GM19328 (cell line): ENCODE measurements around the gene VKORC1.
A peak's percentile ranks its signal among the peaks of the same experiment; 100 is the strongest.
"Not testable (repeated sequence)": the region's sequence is repeated elsewhere in the genome, so short reads cannot be mapped to it uniquely, and the experiment has no call there.

Source experiments
- ATAC-seq: cut with Tn5 transposase; IDR thresholded peaks from one replicate; pipeline ENCODE4 v1.9.1; 2021; ENCODE audit warnings: mild to moderate bottlenecking, moderate library complexity; ENCODE audit not compliant: unreplicated experiment

The VKORC1 gene

DNA sequence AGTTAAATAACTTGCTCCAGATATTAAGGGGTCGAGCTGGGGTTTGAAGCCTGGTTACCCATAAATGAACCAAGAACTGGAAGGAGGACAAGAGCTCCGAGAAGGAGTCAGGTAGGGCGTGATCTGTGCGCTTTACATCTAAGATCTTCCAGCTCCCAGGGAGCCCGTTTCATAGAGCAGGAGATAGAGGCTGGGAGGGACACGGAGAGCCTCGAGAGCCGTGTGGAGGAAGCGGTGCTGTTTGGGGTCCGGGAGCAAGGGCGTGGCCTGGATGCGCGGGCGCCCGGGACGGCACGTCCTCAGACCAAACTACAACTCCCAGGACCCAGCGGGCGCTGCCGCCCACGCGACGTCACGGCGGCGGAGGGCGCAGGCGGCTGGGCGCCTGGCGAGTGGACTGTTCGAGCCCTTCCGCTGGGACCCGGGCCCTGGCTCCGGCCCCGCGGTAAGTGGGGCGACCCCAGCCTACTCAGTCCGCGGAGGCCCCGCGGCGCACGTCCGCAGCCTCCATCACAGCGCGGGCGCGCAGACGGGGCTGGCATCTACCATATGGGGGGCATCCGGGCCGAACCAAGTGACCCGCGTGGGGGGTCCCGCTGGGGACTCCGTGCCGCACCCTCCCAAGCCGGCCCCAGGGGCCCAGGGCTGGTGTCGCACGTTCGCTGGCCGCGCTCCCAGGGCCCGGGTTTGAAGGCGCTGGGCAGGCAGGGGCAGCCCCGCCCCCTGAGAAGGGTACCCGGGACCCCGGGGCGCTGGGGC is 13.6 kb upstream of the VKORC1 start, which contains the start of gene BCKDK:
Gene BCKDK, plus strand, starts transcription at position 352 of the 759 bp plus-strand sequence. CDS start 838 bp downstream, outside the sequence.
- ATAC-seq = peak; percentile 84

DNA sequence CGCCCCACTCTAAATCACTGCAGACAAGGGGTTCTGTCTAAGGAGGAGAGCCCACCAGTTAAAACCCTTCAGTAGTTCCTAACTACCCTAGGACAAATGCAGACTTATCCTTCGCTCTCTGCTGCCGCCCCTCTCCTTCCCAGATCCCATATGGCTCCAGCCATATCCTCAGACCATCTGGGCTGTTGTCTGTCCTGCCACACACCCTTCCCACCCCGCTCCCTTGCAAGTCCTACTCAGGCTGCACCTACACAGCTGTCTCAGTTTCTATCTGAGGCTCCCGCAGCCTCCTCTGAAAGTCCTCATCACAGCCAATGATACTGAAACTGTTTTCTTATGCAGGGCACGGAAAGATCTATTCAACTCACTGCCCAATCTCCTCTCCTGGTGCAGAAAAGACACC is 12.9 kb upstream of the VKORC1 start:
- no peak for ATAC-seq

DNA sequence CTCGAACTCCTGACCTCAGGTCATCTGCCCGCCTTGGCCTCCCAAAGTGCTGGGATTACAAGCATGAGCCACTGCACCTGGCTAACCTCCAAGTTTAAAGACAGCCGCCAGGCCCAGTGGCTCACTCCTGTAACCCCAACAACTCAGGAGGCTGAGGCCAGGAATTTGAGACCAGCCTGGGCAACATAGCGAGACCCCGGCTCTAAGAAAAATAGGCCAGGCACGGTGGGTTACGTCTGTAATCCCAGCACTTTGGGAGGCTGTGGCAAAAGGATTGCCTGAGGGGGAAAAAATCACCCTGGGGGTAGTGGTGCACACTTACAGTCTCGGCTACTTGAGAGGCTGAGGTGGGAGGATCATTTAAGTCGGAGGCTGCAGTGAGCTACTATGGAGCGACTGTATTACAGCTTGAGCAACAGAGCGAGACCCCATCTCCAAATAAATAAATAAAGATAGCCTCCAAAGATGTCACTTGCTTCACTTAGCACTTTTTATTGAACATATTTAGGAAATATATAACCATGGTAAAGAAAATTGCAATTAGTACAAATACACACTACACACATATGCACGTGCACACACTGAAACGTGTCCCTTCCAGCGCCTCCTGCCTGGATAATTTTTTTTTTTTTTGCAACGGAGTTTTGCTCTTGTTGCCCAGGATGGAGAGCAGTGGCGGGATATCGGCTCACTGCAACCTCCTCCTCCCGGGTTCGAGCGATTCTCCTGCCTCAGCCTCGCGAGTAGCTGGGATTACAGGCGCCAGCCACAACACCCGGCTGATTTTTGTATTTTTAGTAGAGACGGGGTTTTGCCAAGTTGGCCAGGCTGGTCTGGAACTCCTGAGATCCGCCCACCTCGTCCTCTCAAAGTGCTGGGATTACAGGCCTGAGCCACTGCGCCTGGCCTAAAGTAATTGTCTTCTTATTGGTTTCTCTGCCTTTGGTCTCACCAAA is 12.2 kb upstream of the VKORC1 start:
- no peak for ATAC-seq

DNA sequence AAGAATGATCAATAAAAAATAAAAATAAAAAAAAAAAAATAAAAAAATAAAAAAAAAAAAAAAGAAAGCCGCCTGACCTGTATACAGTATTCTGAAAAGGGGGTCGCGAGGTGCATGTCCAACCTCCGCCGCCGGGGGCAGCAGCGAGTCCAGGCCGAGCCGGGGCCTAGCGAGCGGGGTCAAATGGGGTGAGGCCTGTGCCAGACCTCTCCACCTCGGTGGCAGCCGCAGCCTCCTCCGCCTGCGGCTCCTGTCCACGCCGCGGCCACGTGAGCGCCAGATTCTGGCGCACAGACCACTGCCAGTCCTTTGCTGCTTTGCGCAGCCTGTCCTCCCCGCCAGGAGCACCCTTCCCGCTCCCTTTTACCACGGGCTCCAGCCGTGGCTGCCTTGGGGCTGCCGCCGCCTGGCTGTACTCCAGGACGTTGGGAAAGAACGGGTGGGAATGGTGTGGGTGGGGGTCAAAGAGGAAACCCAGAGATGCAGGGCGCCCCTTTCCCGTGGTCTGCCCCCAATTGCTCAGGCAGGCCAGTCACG is 11.1 kb upstream of the VKORC1 start:
- no peak for ATAC-seq

DNA sequence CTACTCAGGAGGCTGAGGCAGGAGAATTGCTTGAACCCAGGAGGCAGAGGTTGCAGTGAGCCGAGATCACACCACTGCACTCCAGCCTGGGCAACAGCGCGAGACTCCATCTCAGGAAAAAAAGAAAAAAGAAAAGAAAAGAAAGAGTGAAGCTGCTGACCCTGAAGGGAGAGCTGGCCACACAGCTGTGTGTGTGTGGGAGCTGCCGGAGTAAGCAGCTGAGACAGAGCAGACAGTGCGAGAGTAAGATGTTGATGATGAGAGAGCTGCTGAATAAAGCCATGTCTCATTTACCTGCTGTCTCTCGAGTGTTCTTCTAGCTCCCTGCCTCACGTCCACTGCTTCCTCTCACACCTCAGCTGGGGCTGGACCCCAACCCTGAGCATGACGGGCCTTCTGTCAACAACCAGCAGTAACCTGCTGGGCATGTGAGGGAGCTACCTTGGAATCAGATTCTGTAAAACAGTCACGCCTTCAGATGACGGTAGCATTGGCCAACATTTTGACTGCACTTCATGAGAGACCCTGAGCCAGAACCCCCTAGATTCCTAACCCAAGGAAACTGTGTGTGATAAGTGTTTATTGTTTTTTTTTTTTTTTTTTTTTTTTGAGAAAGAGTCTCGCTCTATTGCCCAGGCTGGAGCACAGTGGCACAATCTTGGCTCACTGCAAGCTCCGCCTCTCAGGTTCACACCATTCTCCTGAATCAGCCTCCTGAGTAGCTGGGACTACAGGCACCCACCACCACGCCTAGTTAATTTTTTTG is 6.5 kb upstream of the VKORC1 start:
- not testable (repeated sequence) for ATAC-seq

DNA sequence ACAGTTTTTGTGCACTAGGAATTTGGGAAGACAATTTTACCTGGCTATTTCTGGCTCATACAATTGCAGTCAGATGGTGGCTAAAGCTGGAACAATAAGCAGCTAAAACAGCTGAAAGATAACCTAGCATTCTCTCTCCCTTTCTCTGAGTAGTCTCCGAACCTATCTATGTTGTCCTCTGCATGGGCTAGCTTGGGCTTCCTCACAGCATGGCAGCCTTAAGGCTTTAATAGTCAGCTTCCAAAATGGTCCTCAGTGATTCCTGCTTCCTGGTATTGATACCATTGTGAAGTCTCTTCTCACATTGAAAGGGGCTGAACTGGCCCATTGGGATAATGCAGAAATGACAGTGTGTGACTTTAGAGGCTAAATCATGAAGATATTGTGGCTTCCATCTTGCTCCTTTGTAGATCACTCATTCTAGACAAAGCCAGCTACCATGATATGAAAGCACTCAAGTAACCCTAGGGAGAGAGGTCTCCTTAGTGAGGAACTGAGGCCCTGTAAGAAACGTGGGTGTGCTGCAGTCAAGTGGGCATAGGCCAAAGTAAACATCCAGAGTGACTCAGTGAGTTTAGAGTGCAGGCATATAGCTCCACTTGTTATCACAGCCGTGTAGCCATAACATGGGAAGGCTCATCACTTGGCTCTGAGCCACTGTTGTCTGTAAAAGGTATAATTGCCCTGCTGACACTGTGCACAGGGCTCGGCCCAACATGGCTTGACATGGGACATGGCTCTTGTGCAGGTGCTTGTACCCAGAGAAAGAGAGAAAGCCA is 5.5 kb upstream of the VKORC1 start:
- no peak for ATAC-seq

DNA sequence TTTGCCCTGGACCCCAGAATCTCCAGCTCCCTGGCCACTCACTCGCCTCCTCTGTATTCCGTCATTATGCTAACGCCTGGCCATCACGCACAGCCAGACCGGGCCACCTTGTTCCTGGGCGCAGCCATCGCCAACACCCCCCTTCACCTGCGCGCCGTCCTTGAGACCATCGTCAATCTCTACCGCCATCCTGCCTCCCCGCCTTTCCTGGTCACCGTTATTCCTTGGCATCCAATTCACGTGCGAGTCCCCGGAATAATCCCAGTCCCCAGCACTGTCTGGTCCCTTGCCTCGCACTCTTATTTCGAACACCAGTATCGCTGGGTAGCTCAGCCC is 541 bp downstream of the VKORC1 start:
- no peak for ATAC-seq

DNA sequence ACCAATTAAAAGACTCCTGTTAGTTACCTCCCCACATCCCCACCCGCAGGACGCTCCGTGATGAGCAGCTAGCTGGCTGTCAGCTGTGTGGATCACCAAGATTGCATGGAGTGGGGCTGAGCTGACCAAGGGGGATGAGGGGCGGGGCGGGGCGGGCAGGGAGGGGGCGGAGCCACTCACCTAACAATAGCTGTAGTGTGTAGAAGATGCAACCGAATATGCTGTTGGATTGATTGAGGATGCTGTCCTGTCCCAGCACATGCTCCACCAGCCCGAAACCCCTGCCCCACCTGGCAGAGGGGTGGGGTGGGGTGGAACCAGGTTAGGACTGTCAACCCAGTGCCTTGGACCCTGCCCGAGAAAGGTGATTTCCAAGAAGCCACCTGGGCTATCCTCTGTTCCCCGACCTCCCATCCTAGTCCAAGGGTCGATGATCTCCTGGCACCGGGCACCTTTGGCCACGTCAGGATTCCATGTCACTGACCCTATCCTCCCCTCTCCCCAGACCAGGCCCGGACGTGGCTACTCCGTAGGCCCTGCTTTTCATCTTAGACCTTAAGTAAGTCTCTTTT is 1.4 kb downstream of the VKORC1 start:
- ATAC-seq = no peak

DNA sequence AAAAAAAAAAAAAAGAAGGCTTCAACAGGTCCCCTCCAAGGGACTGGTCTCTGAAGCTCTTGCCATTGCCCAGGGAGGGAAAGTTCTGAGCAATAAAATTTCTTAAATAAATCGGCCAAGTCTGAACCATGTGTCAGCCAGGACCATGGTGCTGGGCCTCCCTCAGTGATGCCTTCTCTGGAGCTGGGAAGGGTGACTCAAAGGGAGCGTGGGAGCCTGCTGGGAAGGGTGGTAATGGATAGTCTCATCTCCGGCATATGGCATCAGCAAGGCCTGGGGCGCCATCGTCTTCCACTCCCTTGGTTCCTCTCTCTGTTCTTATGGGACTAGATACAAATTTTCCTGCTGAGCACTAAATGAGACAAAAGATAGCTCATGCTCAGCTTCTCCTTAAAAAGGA is 2.3 kb downstream of the VKORC1 start:
- ATAC-seq = no peak

DNA sequence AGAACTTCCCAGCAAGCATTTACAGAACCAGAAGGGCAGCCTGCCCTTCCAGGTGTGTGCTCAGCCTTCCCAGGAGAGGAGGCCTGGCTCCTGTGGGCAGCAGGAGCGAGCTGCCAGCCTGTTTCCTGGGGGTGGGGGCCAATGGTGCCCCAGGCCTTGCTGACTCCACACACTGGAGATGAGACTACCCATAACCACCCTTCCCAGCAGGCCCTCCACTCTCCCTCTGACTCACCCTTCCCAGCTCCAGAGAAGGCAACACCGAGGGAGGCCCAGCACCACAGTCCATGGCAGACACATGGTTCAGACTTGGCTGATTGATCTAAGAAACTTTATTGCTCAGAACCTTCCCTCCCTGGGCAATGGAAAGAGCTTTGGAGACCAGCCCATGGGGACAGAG is 4.1 kb downstream of the VKORC1 start:
- ATAC-seq = no peak

DNA sequence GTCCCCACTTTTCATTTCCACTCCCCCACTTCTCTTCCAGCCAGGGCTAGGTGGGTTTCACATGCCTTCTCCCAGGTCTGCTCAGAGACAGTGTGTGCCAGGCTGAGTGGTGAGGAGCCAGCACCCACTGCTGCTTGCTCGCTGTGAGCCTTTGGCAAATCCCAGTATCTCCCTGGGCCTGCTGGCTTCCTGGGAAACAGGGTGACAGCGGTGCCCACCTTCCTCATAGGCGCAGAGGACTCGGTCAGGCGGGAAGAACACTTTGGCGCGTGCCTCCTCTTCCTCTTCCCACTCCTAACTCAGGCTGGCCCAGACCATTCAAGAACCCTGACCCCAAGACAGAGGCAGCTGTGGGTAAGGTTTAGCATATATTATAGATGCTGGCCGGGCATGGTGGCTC is 5.4 kb downstream of the VKORC1 start:
- ATAC-seq = no peak

DNA sequence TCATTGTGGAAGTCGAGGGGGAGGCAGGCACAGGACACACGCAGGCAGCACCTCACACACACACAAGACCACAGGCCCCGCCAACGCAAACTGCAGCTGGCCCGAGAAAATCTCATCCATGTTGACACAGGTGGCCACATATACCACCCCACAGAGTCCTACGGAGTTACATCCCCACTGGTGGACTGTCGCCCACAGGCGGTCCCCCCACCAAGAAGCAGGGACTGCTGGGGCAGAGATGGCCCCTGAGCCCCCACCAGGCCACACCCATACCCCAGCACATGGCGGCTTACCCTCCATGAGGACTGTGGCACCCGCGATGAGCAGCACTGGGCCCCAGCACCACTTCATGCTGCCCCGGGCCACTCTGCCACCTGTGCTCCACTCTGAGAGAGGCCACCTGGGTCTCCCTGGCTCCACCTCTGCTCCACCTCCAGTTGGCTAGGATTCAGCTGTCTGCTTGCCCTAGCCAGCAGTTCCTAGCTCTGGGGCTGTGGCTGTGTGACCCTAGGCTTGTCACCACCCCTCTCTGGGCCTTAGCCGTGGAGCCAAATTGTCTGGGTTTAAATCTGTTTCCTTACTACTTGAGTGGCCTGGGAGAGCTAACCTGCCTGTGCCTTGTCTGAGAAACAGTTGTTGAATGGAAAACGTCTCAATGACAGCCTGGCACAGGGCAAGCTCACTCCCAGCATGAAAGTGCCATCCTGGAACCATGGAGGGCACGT is 6.0 kb downstream of the VKORC1 start, which contains the start of gene PRSS53:
Gene PRSS53, minus strand, starts transcription at position 485 of the 725 bp plus-strand sequence. Its CDS starts 134 bp downstream, at position 351.
- ATAC-seq = no peak

DNA sequence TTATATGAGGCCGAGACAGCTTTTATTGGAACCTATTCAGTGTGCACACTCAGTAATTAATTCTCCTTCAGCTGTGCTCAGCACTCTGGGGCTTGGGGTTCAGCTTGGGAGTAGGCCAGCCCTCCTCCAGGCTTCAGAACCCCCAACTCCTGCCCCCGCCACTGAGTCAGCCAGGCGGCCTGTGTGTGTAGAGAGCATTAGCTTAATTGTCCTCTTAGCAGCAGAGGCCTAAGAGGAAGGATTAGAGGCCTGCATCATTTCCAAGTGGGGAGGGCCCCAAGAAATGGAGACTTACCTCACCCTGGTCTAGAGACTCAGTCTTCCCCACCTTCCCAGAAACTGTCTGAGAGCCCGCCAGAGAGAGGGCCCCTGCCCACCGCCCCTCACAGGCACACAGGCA is 6.6 kb downstream of the VKORC1 start:
- no peak for ATAC-seq

DNA sequence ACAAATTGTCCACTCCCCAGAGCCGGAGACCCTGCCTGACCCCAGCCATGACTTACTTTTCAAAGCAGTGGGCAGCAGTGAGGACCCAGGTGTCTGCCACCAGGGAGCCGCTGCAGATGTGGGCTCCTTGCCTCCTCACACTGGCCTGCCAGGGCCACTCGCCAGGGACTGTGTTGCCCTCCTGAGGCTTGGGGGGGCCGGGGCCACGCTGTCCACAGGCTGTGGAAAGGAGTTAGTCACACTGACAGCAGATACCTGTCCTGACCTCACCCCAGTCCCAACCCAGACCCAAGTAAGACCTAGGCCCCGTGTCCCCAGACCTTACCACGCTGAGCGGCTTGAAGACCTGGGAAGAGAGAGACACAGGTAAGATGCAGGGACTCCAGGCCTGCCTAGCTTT is 7.1 kb downstream of the VKORC1 start:
- no peak for ATAC-seq

DNA sequence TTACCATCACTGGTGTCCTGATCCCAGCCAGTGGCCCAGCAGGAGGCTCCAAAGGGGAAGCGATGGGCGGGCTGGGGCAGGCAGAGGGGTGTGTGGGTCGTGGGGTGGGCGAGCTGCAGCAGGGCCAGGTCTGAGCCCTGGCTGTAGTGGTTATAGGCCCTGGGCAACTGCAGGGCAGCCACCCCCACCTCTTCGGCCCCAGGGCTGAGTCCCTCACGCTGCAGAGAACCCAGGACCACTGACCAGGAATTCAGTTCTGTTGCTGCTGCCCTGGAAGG is 8.0 kb downstream of the VKORC1 start:
- ATAC-seq = no peak

DNA sequence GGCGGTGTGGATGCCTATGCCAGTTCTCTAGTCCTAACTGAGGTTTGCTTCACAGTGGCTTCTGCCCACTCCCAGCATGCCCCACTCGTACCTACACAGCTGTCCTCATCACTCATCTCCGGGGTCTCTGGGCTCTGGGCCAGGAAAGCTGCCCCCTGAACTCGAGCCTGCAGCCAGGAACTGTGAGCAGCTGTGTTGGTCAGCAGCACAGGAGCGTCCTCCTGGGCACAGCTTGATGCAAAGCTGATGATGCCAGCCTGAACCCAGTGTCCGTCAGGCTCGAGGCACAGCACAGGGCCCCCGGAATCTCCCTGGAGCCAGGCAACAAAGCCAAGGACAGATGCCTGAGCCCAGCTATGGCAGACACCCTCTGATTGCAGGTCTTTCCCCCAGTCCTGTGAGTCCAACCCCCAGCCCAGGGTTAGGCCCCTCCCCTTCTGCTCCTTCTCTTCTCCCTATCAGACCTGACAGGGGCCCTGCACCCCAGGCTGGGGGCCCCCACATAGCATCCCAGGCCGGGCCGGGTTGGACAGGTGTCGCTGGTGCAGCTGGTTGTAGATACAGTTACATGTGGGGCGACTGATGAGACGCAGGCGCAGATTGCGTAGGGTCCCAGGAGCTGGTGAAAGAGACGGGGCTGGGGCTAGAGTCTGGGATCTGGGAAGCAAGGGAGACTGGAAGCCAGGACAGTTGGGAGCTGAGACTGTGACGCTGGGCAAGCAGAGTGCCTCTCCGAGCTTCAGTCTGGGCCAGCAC is 8.5 kb downstream of the VKORC1 start:
- ATAC-seq = no peak

DNA sequence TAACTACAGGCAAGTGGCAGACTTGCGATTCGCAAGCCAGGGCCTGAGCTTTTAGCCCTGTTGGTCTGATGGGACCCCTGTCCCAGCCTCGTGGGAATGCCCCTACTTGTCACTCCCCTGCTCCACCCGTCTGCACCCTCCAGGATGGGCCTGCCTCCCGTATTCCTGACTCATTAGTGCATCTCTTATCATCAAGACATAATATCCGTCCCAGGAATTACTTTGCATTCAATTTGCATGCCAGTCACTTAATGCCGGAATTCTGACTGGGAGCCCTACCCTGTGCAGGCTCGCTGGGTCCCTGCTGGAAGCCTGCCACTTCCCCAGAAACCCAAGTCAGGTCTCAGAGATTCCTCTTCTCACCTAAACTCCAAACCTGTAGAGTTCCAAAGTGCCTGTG is 9.2 kb downstream of the VKORC1 start:
- ATAC-seq = no peak

DNA sequence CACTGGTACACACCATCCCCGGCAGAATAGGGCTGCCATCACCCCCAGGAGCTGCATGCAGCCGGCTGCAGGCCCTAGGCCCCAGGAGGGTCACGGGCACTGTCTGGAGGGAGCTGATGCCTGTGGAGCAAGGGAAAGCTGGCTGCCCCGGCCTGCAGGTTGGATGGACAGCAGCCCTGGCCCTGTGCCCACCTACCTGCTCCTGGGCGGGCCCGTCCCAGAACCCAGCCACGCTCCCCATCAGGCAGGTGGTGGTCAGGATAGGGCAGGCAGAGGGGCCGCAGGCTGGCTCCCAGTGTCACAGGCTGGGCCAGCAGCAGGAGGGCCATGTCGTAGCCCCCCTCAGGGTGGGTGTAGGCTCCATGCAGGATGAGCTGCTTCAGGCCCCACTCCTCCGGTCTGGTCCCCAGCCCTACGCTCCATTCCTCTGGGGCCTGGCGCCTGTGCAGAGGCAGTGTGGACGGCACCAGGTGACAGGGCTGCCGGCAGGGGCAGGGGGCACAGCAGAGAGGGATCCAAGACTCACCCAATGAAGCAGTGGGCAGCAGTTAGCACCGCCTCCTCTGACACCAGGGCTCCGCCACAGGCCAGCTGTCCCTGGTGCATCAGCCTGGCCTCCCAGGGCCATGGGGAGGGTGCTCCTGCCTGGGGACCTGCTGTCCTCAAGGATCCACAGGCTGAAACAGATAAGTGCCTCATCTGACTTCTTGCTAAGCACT is 9.9 kb downstream of the VKORC1 start:
- no peak for ATAC-seq
